Activated CD8-positive, alpha-beta T cell treated with anti-CD3 and anti-CD28 coated beads for 36 hours (primary cell): ENCODE measurements around the gene ACOT11. TPM values are rescaled to one million over a fixed set of nuclear protein-coding genes. Genes with fewer than 3 reads are reported as not detected.

Experiments
- ATAC-seq: fragments of 200-7000 bp; cut with Tn5 transposase; one replicate; pipeline ENCODE4 v1.10.0; 2021; ENCODE audit warnings: mild to moderate bottlenecking, moderate library complexity
- CTCF ChIA-PET: fragments of 350-600 bp; sonication (Branson Sonifier 250); formaldehyde crosslinking; loops from one replicate; lab custom pipeline; 2021; ENCODE audit warnings: antibody characterized with exemption; lab: Charles Lee
- POLR2A ChIA-PET: fragments of 350-600 bp; sonication (Branson Sonifier 250); formaldehyde crosslinking; loops from one replicate; lab custom pipeline; 2021; ENCODE audit warnings: antibody characterized with exemption; lab: Charles Lee
- DNase-seq: peaks from one replicate; pipeline ENCODE4 v3.0.0-alpha.2; 2020
- H3K27ac Mint-ChIP-seq: one replicate; pipeline ENCODE4 v1.8.0; 2021; ENCODE audit warnings: mild to moderate bottlenecking, mixed read lengths
- H3K27me3 Mint-ChIP-seq: one replicate; pipeline ENCODE4 v1.8.0; 2021; ENCODE audit warnings: mixed read lengths
- H3K36me3 Mint-ChIP-seq: one replicate; pipeline ENCODE4 v1.8.0; 2021; ENCODE audit warnings: low read depth, mixed read lengths
- H3K4me1 Mint-ChIP-seq: one replicate; pipeline ENCODE4 v1.8.0; 2021; ENCODE audit warnings: low read depth, mixed read lengths
- H3K4me3 Mint-ChIP-seq: one replicate; pipeline ENCODE4 v1.8.0; 2021; ENCODE audit warnings: mild to moderate bottlenecking, moderate library complexity, mixed read lengths
- H3K9me3 Mint-ChIP-seq: one replicate; pipeline ENCODE4 v1.8.0; 2021; ENCODE audit warnings: mixed read lengths
- intact Hi-C: fragments of 100-400 bp; cut with micrococcal nuclease; formaldehyde crosslinking; loops from one replicate; pipeline ENCODE4 v1.10.0; 2022
- total RNA-seq, 2 experiments: library from RNA; stranded (reverse); gene quantifications; one replicate each; pipeline ENCODE4 v1.2.3, GENCODE V29; 2021
- TF ChIP-seq, protein P1 (sequence below): fragments of 200-600 bp; IDR thresholded peaks from one replicate; pipeline ENCODE4 v1.8.0; 2022; ENCODE audit warnings: antibody characterized with exemption, mild to moderate bottlenecking

Gene ACOT11
- total RNA-seq, 2 experiments from 2014 or later = 1.1 to 1.2 TPM

GRCh38 chr1:54595956-54596498, 48.0 kb downstream of the ACOT11 start:
- no peak for ATAC-seq
- ChIA-PET CTCF (no interaction called here), POLR2A (no interaction called here)
- DNase-seq = no peak
- no peaks in the 10 kb centered on the region for H3K4me1 Mint-ChIP-seq
- intact Hi-C loops = no loop called here
- no peaks in the 10 kb centered on the region for H3K27me3 Mint-ChIP-seq
- H3K9me3 Mint-ChIP-seq = no peaks in the 10 kb centered on the region
- no peaks in the 10 kb centered on the region for H3K36me3 Mint-ChIP-seq
- H3K4me3 Mint-ChIP-seq = no peak overlapping the region
- TF ChIP-seq, protein P1, sequence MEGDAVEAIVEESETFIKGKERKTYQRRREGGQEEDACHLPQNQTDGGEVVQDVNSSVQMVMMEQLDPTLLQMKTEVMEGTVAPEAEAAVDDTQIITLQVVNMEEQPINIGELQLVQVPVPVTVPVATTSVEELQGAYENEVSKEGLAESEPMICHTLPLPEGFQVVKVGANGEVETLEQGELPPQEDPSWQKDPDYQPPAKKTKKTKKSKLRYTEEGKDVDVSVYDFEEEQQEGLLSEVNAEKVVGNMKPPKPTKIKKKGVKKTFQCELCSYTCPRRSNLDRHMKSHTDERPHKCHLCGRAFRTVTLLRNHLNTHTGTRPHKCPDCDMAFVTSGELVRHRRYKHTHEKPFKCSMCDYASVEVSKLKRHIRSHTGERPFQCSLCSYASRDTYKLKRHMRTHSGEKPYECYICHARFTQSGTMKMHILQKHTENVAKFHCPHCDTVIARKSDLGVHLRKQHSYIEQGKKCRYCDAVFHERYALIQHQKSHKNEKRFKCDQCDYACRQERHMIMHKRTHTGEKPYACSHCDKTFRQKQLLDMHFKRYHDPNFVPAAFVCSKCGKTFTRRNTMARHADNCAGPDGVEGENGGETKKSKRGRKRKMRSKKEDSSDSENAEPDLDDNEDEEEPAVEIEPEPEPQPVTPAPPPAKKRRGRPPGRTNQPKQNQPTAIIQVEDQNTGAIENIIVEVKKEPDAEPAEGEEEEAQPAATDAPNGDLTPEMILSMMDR = no peak
- H3K27ac Mint-ChIP-seq = no peak overlapping the region

DNA sequence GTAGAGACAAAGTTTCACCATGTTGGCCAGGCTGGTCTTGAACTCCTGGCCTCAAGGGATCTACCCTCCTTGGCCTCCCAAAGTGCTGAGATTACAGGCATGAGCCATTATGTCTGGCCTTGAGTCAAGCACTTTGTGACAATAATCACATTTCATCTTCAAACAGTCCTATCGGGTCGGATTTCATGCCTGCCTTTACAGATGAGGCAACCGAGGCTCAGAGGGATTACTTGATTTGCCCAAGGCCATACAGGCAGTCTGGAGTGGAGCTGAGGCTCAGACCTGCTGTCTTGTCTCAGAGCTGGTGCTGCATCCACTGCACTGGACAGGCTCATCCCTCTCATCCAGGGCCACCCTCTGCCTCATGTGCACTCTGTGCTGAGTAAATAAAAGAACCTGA, 48.7 kb downstream of the ACOT11 start:
- Mint-ChIP-seq H3K4me1 (no peaks in the 10 kb centered on the region), H3K4me3 (no peak overlapping the region), H3K27ac (no peak overlapping the region), H3K9me3 (no peaks in the 10 kb centered on the region), H3K27me3 (no peaks in the 10 kb centered on the region), H3K36me3 (no peaks in the 10 kb centered on the region)
- intact Hi-C loops = no loop called here
- POLR2A ChIA-PET = no interaction called here
- TF ChIP-seq, protein P1 = no peak
- CTCF ChIA-PET = no interaction called here
- ATAC-seq (no peak), DNase-seq (no peak)

DNA sequence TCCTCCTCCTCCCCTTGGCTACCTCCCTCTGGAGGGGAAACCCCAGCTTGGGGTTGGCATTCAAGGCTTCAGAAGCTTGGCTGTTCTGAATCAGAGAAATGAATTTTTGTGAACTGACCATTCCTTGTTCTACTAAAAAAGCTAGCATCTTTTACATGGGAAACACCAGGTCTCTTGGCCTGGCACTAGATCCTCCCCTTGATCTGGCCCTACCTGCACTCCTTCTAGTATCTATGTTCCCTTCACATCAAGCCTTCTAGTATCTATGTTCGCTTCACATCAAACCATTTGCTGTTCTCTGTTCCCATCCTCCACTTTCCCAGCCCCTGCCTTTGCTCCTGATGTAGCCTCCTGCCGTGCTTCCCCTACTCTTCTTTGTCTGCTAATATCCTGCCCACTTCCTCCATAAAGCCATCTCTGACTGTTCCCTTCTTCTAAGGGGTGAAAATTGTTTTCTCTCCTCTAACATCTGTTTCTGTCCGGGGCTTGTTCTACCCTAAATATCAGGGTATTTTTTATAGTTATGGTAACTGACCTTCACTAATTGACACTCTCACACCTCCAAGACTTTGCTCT, 49.5 kb downstream of the ACOT11 start:
- no peak for DNase-seq
- TF ChIP-seq, protein P1 = no peak
- Mint-ChIP-seq H3K27me3 (no peaks in the 10 kb centered on the region), H3K9me3 (no peaks in the 10 kb centered on the region), H3K4me3 (no peak overlapping the region), H3K4me1 (no peaks in the 10 kb centered on the region), H3K36me3 (no peaks in the 10 kb centered on the region), H3K27ac (no peak overlapping the region)
- CTCF ChIA-PET = no interaction called here
- intact Hi-C loops = no loop called here
- POLR2A ChIA-PET = no interaction called here
- ATAC-seq = peak; percentile 39

- intact Hi-C loops = no loop called here
- TF ChIP-seq, protein P1 = no peak
- no peak overlapping the region for H3K4me3 Mint-ChIP-seq
- H3K27me3 Mint-ChIP-seq = no peaks in the 10 kb centered on the region
- ChIA-PET POLR2A (no interaction called here), CTCF (no interaction called here)
- no peak overlapping the region for H3K27ac Mint-ChIP-seq
- ATAC-seq (no peak), DNase-seq (no peak)
- H3K4me1 Mint-ChIP-seq = peaks cover 2% of the 10 kb centered on the region
- no peaks in the 10 kb centered on the region for H3K9me3 Mint-ChIP-seq
- H3K36me3 Mint-ChIP-seq = no peaks in the 10 kb centered on the region
Measured at GRCh38 chr1:54599211-54599823, 51.3 kb downstream of the ACOT11 start.

DNA sequence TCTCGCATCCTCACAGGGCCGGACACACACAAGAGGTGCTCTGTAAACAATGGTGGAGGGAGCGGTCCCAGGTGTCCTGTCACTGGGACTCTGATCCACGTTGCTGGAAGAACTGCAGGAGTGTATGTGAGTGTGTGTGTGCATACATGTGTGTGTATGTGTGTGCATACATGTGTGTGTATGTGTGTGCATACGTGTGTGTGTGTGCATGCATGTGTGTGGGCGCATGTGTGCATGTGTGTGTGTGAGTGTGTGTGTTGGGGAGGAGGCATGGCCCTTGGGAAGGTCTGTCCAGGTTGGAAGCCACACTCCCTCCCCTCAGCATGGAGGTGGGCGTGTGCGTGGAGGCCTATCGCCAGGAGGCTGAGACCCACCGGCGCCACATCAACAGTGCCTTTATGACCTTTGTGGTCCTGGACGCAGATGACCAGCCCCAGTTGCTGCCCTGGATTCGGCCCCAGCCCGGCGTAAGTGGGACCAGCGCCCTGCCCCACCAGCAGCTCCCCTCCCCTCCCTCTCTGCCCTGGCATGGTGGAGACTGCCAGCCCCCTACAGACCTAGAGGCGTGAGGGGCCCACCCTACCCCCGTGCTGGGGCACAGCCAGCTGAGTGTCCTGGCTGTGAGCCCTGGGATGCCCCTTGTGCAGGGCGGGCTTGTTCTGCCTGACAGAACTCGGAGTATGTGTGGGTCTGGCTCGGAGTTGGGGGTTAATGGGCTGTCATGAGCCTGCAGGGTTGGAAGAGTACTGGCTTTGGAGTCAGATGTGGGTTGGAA, 53.1 kb downstream of the ACOT11 start:
- TF ChIP-seq, protein P1 = no peak
- H3K9me3 Mint-ChIP-seq = no peaks in the 10 kb centered on the region

More for the DNA sequence above, 53.1 kb downstream of the ACOT11 start:
- no peaks in the 10 kb centered on the region for H3K27me3 Mint-ChIP-seq
- no peak for DNase-seq
- POLR2A ChIA-PET = interaction anchor here (0.9 kb wide), 1 partner anchor 91 kb away, joined by 3 read pairs; no protein-coding TSS in a partner anchor
- H3K36me3 Mint-ChIP-seq = no peaks in the 10 kb centered on the region
- intact Hi-C loops = no loop called here
- H3K4me1 Mint-ChIP-seq = peaks cover 11% of the 10 kb centered on the region
- no peak for ATAC-seq
- no peak overlapping the region for H3K4me3 Mint-ChIP-seq
- CTCF ChIA-PET = no interaction called here
- H3K27ac Mint-ChIP-seq = no peak overlapping the region
